Tibial artery (tissue), 4 donors: ENCODE measurements around the gene TBC1D1.
A peak's percentile ranks its signal among the peaks of the same experiment; 100 is the strongest.

Source experiments
- DNase-seq, 2 donors: peaks; one replicate each; pipeline ENCODE4 v3.0.0-alpha.2; 2019
- H3K27ac ChIP-seq, 2 donors: fragments of 200-600 bp; sonication (generic) in 1 of 2; 1 replicate in 1 of 2; 2 replicates in 1 of 2; pipeline ENCODE4 v1.5.1; 2018 to 2019; ENCODE audit warnings: mild to moderate bottlenecking in 1 of 2
- H3K27me3 ChIP-seq, 2 donors: fragments of 200-600 bp; sonication (generic) in 1 of 2; one replicate each; pipeline versions ENCODE4 v1.5.1 to v1.6.0; 2016 to 2019
- H3K36me3 ChIP-seq, 3 donors: fragments of 200-600 bp; sonication (generic) in 2 of 3; one replicate each; pipeline ENCODE4 v1.5.1; 2016 to 2019; ENCODE audit warnings: mild to moderate bottlenecking in 2 of 3
- H3K4me1 ChIP-seq, 4 donors: fragments of 200-600 bp; sonication (generic) in 2 of 4; 1 replicate in 3 of 4; 2 replicates in 1 of 4; pipeline ENCODE4 v1.5.1; 2016 to 2019
- H3K4me3 ChIP-seq, 2 donors: fragments of 200-600 bp; sonication (generic) in 1 of 2; 1 replicate in 1 of 2; 2 replicates in 1 of 2; pipeline ENCODE4 v1.5.1; 2018 to 2019; ENCODE audit warnings: mild to moderate bottlenecking in 2 of 2
- H3K9me3 ChIP-seq, 3 donors: fragments of 200-600 bp; sonication (generic) in 1 of 3; one replicate each; pipeline ENCODE4 v1.5.1; 2016 to 2019
- CTCF ChIP-seq, 2 experiments: fragments of 200-600 bp in 1 of 2; fragments of 450-650 bp in 1 of 2; IDR thresholded peaks; one replicate each; pipeline ENCODE4 v1.5.1; 2017 to 2019; ENCODE audit warnings: antibody characterized with exemption in 2 of 2, mild to moderate bottlenecking in 1 of 2, moderate library complexity in 1 of 2
- intact Hi-C: fragments of 100-400 bp; cut with DNase I; formaldehyde crosslinking; loops from one replicate; pipeline ENCODE4 v1.15.0; 2023; ENCODE audit warnings: low total_unique reads

Gene TBC1D1

GRCh38 chr4:38025665-38026064 is 134.8 kb downstream of the TBC1D1 start:
- DNase-seq, result no peak
- no peaks in the 10 kb centered on the region for H3K9me3 ChIP-seq
- H3K36me3 ChIP-seq, result peaks cover 36 to 77% (median 54%) of the 10 kb centered on the region in 3 donors
- no peak overlapping the region for H3K27ac ChIP-seq
- no peak for TF ChIP-seq CTCF (IDR thresholded peaks at IDR 0.05)
- no peak overlapping the region for H3K4me3 ChIP-seq
- no peaks in the 10 kb centered on the region for H3K27me3 ChIP-seq
- no peaks in the 10 kb centered on the region for H3K4me1 ChIP-seq
- intact Hi-C loops, result no loop called here

DNA sequence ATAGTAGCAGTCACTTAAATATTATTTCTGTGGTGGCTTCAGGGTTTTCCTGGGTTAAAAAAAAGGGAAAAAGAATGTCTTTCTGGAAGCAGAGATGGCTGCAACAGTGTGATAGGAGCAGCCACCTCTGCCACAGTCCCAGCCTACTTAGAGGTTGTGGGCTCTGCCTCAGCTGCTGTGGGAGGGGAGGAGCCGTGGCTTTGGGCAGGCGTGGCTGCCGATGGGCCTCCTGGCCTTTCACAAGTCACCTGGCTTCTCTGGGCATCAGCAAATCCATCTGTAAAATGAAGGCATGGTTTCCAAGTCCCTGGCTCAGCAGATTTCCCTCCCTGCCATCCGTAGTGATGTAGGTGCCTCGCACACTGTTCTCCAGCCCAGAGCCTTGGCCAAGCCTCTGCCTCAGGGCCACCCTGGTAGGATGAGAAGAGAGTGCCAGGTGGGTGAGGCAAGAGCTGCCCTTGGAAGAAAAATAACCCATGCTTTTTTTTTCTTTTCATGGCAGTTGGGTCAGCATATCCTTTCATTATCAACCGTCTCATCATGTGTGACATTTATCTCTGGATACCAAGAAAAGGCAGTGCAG is 135.4 kb downstream of the TBC1D1 start:
- intact Hi-C loops, result no loop called here
- no peak for TF ChIP-seq CTCF (IDR thresholded peaks at IDR 0.05)
- no peak overlapping the region for H3K27ac ChIP-seq
- no peak overlapping the region for H3K4me3 ChIP-seq
- no peaks in the 10 kb centered on the region for H3K9me3 ChIP-seq
- H3K27me3 ChIP-seq, result no peaks in the 10 kb centered on the region
- no peaks in the 10 kb centered on the region for H3K4me1 ChIP-seq
- no peak for DNase-seq
- H3K36me3 ChIP-seq, result peaks cover 30 to 72% (median 50%) of the 10 kb centered on the region in 3 donors

- H3K36me3 ChIP-seq, result peaks cover 16 to 53% (median 35%) of the 10 kb centered on the region in 3 donors
- no peak overlapping the region for H3K27ac ChIP-seq
- H3K9me3 ChIP-seq, result no peaks in the 10 kb centered on the region
- TF ChIP-seq CTCF (IDR thresholded peaks at IDR 0.05), result no peak
- no peaks in the 10 kb centered on the region for H3K27me3 ChIP-seq
- intact Hi-C loops, result loop anchor here (10.0 kb wide), 2 partner anchors 135 to 345 kb away; partner anchors contain the start of genes RELL1 and TBC1D1
- H3K4me1 ChIP-seq, result peaks cover 0 to 2% (median 0%) of the 10 kb centered on the region in 4 donors
- no peak for DNase-seq
- H3K4me3 ChIP-seq, result no peak overlapping the region
These were observed 139.1 kb downstream of the TBC1D1 start for GRCh38 chr4:38030023-38030422.

- peaks cover 0 to 20% (median 11%) of the 10 kb centered on the region in 3 donors for H3K36me3 ChIP-seq
- no peak overlapping the region for H3K4me3 ChIP-seq
- peak; percentile 69 to 85 for TF ChIP-seq CTCF (IDR thresholded peaks at IDR 0.05)
- no peaks in the 10 kb centered on the region for H3K27me3 ChIP-seq
- H3K9me3 ChIP-seq, result no peaks in the 10 kb centered on the region
- peaks cover 0 to 6% (median 3%) of the 10 kb centered on the region in 4 donors for H3K4me1 ChIP-seq
- intact Hi-C loops, result loop anchor here (5.0 to 10.0 kb wide), 4 partner anchors 140 to 433 kb away; partner anchors contain the start of genes RELL1 and TBC1D1
- peak overlapping the region; percentile 42 to 52 for H3K27ac ChIP-seq
- no peak for DNase-seq
These were observed 144.3 kb downstream of the TBC1D1 start for GRCh38 chr4:38034986-38035882.

DNA sequence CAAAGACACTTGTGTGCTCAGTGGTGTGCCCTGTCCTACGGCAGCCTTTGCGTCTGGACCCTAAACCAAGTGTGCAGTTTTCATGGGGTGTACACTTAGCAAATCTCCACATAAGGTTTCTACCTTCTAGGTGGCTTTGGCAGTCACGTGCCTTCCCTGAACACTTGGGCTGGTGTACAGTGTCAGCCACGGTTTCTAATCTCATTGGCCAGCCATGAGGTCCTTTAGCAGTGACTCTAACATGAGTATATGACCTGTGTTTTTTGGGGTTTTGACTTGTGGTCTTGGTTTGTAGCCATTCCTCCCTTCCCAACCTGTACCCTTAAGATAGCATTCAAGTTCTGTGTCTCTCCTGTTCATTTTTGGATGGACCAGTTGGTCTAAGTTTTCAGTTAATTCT is 145.7 kb downstream of the TBC1D1 start:
- intact Hi-C loops, result loop anchor here (5.0 to 10.0 kb wide), 4 partner anchors 142 to 434 kb away; partner anchors contain the start of genes RELL1 and TBC1D1

More for the DNA sequence above, 145.7 kb downstream of the TBC1D1 start:
- TF ChIP-seq CTCF (IDR thresholded peaks at IDR 0.05), result no peak
- H3K4me3 ChIP-seq, result no peak overlapping the region
- DNase-seq, result no peak
- no peaks in the 10 kb centered on the region for H3K9me3 ChIP-seq
- H3K27ac ChIP-seq, result no peak overlapping the region
- H3K27me3 ChIP-seq, result no peaks in the 10 kb centered on the region
- H3K36me3 ChIP-seq, result peaks cover 0 to 28% (median 12%) of the 10 kb centered on the region in 3 donors
- H3K4me1 ChIP-seq, result peaks cover 0 to 6% (median 3%) of the 10 kb centered on the region in 4 donors
